MM.1S (cell line): Measurements from ENCODE around the gene WNK2.

Experiments used
- DNase-seq: peaks from one replicate; pipeline ENCODE4 v3.0.0-alpha.2; 2015
- H2AFZ ChIP-seq: fragments of 300-600 bp; sonication (generic); 2 replicates; pipeline ENCODE4 v1.6.0; 2016; ENCODE audit warnings: antibody characterized with exemption, low read length
- H3F3A ChIP-seq: fragments of 300-600 bp; sonication (generic); 2 replicates; pipeline ENCODE4 v1.6.1; 2016; ENCODE audit warnings: mild to moderate bottlenecking, antibody characterized with exemption, low read length, moderate library complexity, mixed read lengths; ENCODE audit not compliant: insufficient read depth
- H3K27ac ChIP-seq: fragments of 300-600 bp; sonication (generic); 2 replicates; pipeline ENCODE4 v1.5.1; 2016; ENCODE audit warnings: mild to moderate bottlenecking, low read length
- H3K27me3 ChIP-seq: fragments of 300-600 bp; sonication (generic); replicated peaks from 2 replicates; pipeline ENCODE4 v1.6.0; 2016; ENCODE audit warnings: low read length; ENCODE audit not compliant: insufficient read depth
- H3K36me3 ChIP-seq: fragments of 300-600 bp; sonication (generic); replicated peaks from 2 replicates; pipeline ENCODE4 v1.6.1; 2016; ENCODE audit warnings: mild to moderate bottlenecking, low read length, mixed read lengths; ENCODE audit not compliant: insufficient read depth
- H3K4me1 ChIP-seq: fragments of 300-600 bp; sonication (generic); 2 replicates; pipeline ENCODE4 v1.6.1; 2016; ENCODE audit warnings: low read length, mixed read lengths
- H3K4me2 ChIP-seq: fragments of 300-600 bp; sonication (generic); 2 replicates; pipeline ENCODE4 v1.6.0; 2016; ENCODE audit warnings: low read depth, low read length
- H3K4me3 ChIP-seq: fragments of 300-600 bp; sonication (generic); 2 replicates; pipeline ENCODE4 v1.5.1; 2016; ENCODE audit warnings: low read length, mixed read lengths
- H3K79me2 ChIP-seq: fragments of 300-600 bp; sonication (generic); 2 replicates; pipeline ENCODE4 v1.6.1; 2016; ENCODE audit warnings: mixed run types, low read length, mixed read lengths
- H3K9ac ChIP-seq: fragments of 300-600 bp; sonication (generic); 2 replicates; pipeline ENCODE4 v1.6.1; 2016; ENCODE audit warnings: low read length, mixed read lengths
- H3K9me2 ChIP-seq: fragments of 300-600 bp; sonication (generic); replicated peaks from 2 replicates; pipeline ENCODE4 v1.6.1; 2016; ENCODE audit warnings: mild to moderate bottlenecking, low read length, mixed read lengths; ENCODE audit not compliant: insufficient read depth
- H3K9me3 ChIP-seq: fragments of 300-600 bp; sonication (generic); replicated peaks from 2 replicates; pipeline ENCODE4 v1.6.1; 2016; ENCODE audit warnings: mild to moderate bottlenecking, low read length, mixed read lengths; ENCODE audit not compliant: insufficient read depth
- H4K20me1 ChIP-seq: fragments of 300-600 bp; sonication (generic); 2 replicates; pipeline ENCODE4 v1.6.1; 2016; ENCODE audit warnings: mild to moderate bottlenecking, low read length, moderate library complexity, mixed read lengths; ENCODE audit not compliant: insufficient read depth
- EZH2 ChIP-seq: fragments of 300-600 bp; sonication (generic); optimal IDR thresholded peaks from 2 replicates; pipeline ENCODE3; 2017; ENCODE audit warnings: low read depth, mild to moderate bottlenecking, antibody characterized with exemption, low read length, mixed read lengths
- EZH2phosphoT487 ChIP-seq: fragments of 300-600 bp; sonication (generic); IDR thresholded peaks from 2 replicates; pipeline ENCODE4 v1.6.1; 2018; ENCODE audit warnings: antibody characterized with exemption, low read length
- TF ChIP-seq, protein P1 (sequence below): fragments of 300-600 bp; sonication (generic); IDR thresholded peaks from 2 replicates; pipeline ENCODE4 v1.5.1; 2016; ENCODE audit warnings: antibody characterized with exemption, low read length, mixed read lengths

WNK2 gene

DNA sequence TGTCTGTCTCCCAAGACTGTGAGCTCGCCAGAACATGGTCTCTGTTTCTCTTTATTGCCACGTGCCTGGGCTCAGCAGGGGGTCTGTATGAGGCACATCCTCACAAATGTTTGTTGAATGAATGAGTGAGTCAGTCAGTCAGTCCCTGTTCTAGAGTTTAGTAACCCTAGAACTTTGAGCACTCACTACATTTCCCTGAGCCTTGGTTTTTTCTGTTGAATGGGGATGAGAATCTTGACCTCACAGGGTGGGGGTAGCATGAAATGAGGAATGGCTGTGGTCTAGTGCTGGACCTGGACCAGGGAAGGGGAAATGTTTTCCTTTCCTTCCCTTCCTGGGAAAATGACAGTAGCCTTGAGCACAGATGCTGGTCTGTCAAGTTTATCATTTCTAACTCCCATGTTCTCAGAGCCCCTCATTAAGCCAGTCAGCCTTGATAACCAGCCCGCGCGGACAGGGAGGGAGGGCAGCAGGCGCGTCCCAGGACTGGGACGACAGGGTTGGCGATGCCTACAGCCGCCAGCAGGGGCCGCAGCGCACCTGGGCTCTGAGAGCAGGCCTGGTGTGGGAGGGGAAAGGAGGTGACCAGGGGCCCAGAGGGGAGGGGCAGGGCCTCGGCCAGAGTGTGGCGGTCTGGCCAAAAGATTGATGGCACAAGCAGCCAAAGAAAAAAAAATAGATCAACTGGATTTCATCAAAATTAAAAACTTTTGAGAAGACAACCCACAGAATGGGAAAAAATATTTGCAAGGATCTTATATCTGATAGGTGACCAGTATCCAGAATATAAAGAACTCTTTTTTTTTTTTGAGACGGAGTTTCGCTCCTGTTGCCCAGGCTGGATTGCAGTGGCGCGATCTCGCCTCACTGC lies 24.1 kb upstream of the WNK2 start:
- Histone ChIP-seq H3K4me1 (no peaks in the 10 kb centered on the region), H3K27ac (no peak overlapping the region), H3K36me3 (no peaks in the 10 kb centered on the region), H4K20me1 (no peaks in the 10 kb centered on the region), H3K4me3 (no peak overlapping the region), H2AFZ (peak overlapping the region; percentile 35; the same call in 1 of the 2 replicates), H3F3A (no peaks in the 10 kb centered on the region), H3K9ac (no peak overlapping the region), H3K9me2 (no peaks in the 10 kb centered on the region), H3K79me2 (no peaks in the 10 kb centered on the region), H3K9me3 (no peaks in the 10 kb centered on the region), H3K27me3 (no peaks in the 10 kb centered on the region), H3K4me2 (peak overlapping the region; percentile 14; the same call in 1 of the 2 replicates)
- DNase-seq = peak; percentile 80
- TF ChIP-seq, protein P1, sequence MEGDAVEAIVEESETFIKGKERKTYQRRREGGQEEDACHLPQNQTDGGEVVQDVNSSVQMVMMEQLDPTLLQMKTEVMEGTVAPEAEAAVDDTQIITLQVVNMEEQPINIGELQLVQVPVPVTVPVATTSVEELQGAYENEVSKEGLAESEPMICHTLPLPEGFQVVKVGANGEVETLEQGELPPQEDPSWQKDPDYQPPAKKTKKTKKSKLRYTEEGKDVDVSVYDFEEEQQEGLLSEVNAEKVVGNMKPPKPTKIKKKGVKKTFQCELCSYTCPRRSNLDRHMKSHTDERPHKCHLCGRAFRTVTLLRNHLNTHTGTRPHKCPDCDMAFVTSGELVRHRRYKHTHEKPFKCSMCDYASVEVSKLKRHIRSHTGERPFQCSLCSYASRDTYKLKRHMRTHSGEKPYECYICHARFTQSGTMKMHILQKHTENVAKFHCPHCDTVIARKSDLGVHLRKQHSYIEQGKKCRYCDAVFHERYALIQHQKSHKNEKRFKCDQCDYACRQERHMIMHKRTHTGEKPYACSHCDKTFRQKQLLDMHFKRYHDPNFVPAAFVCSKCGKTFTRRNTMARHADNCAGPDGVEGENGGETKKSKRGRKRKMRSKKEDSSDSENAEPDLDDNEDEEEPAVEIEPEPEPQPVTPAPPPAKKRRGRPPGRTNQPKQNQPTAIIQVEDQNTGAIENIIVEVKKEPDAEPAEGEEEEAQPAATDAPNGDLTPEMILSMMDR = peak; percentile 99
- TF ChIP-seq EZH2 = no peak
- TF ChIP-seq EZH2phosphoT487 = no peak

DNA sequence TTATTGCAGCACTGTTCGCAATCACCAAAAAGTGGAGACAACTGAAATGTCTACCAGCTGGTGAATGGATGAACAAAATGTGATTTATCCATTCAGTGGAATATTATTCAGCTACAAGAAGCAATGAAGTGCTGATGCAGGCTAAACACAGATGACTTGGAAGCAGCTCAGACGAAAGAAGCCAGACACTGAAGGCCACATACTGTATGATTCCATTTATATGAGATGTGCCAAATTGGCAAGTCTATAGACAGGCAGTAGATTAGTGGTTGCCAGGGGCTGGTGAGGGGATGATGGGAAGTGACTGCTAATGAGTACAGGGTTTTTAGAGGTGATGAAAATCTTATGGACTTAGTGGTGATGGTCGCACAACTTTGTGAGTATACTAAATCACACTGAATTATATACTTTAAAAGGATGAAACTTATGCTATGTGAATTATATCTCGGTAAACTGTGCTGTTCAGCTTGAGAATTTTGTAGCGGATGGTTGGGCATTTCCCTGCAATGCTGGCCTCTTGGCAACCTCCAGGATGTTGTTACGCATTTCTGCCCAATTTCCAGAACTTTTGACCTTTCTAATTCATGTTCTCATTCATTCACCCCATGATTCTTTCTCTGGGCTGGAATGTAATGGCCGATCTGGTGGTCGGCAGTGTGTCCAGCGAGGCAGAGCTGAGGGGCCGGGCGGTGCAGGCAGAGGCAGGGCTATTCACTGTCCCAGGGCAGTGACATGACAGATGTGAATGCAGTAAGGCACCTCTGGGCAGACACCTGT lies 22.0 kb upstream of the WNK2 start:
- Histone ChIP-seq H2AFZ (no peak overlapping the region), H3K9ac (no peak overlapping the region), H3K27me3 (no peaks in the 10 kb centered on the region), H3K27ac (no peak overlapping the region), H3K4me3 (no peak overlapping the region), H3K36me3 (no peaks in the 10 kb centered on the region), H3K9me2 (no peaks in the 10 kb centered on the region), H3K9me3 (no peaks in the 10 kb centered on the region), H3K79me2 (no peaks in the 10 kb centered on the region), H3F3A (no peaks in the 10 kb centered on the region), H3K4me2 (no peak overlapping the region), H3K4me1 (peaks cover 3% of the 10 kb centered on the region), H4K20me1 (no peaks in the 10 kb centered on the region)
- TF ChIP-seq EZH2 (no peak), EZH2phosphoT487 (no peak)
- TF ChIP-seq, protein P1 = no peak
- no peak for DNase-seq

DNA sequence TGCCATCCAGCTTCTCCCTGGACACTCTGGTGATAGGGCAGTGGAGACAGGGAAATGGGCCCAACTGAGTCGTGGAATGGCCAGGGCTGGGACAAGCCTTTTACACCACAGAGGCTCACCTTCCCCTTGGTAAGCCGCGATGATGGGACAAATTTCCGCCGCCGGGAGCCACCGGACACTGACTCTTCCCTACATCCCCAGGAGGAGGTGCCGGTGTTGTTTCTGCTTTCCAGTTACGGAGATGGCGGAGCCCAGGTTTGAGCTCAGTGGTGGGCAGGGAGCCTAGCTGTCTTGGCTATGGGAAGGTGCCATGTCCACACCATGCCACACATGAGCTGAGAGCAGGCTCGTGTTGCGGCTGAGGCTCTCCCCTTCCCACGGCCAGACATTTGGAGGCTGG lies 19.9 kb upstream of the WNK2 start:
- Histone ChIP-seq H3K27ac (no peak overlapping the region), H3K36me3 (no peaks in the 10 kb centered on the region), H4K20me1 (no peaks in the 10 kb centered on the region), H3K4me2 (no peak overlapping the region), H3K79me2 (no peaks in the 10 kb centered on the region), H3K27me3 (no peaks in the 10 kb centered on the region), H3K9me3 (no peaks in the 10 kb centered on the region), H2AFZ (no peak overlapping the region), H3K4me1 (peaks cover 5% of the 10 kb centered on the region), H3K9me2 (no peaks in the 10 kb centered on the region), H3K9ac (no peak overlapping the region), H3F3A (no peaks in the 10 kb centered on the region), H3K4me3 (no peak overlapping the region)
- TF ChIP-seq, protein P1 = no peak
- TF ChIP-seq EZH2phosphoT487 = no peak
- no peak for TF ChIP-seq EZH2
- DNase-seq = no peak
